HepG2 (cell line): ENCODE data around the gene RTL5. TPM values are rescaled to one million over a fixed set of nuclear protein-coding genes. Genes with fewer than 3 reads are reported as not detected.

ENCODE experiments used
- ATAC-seq: fragments of 200-7000 bp; cut with Tn5 transposase; 3 replicates; pipeline ENCODE4 v1.9.1; 2020; ENCODE audit warnings: mild to moderate bottlenecking, moderate library complexity
- BruUV-seq: library from RNA; stranded (reverse); fragments of 400-500 nt; replicated peaks from 2 replicates; lab custom pipeline; 2021; lab: Mats Ljungman, UMichigan
- CTCF ChIA-PET: fragments of 300-600 bp; formaldehyde crosslinking; extraction: SDS; loops from one replicate; lab custom pipeline; 2021; ENCODE audit warnings: low total read pairs, inconsistent platforms, low intra/inter-chr PET ratio; lab: Yijun Ruan, JAX
- POLR2A ChIA-PET: fragments of 350-600 bp; sonication (Branson Sonifier 250); formaldehyde crosslinking; loops from one replicate; lab custom pipeline; 2020; ENCODE audit warnings: antibody characterized with exemption, inconsistent platforms; lab: Yijun Ruan, JAX
- DNase-seq: peaks from one replicate; pipeline ENCODE4 v3.0.0-alpha.2; 2015; ENCODE audit warnings: low spot score
- FAIRE-seq: peaks from 3 replicates; lab custom pipeline; 2011; peaks lifted over from hg19 to GRCh38; lab: Jason Lieb, UNC
- H2AFZ ChIP-seq: one replicate; pipeline ENCODE4 v1.6.1; 2011; ENCODE audit warnings: low read length, inconsistent platforms
- H3K27ac ChIP-seq: fragments of 300-600 bp; 3 replicates; pipeline ENCODE4 v1.8.0; 2011; ENCODE audit warnings: mixed run types, mild to moderate bottlenecking, mixed read lengths, low read length, inconsistent platforms; ENCODE audit not compliant: insufficient read depth; ENCODE audit errors: extremely low read length
- H3K27me3 ChIP-seq, 2 experiments: fragments of 200-600 bp in 1 of 2; 2 replicates in 1 of 2; 3 replicates in 1 of 2; pipeline versions ENCODE4 v1.6.0 to v1.8.0; 2011; ENCODE audit warnings: low read length in 2 of 2, mild to moderate bottlenecking in 2 of 2, moderate library complexity in 2 of 2, inconsistent platforms in 1 of 2; ENCODE audit not compliant: insufficient read depth in 2 of 2, control insufficient read depth in 1 of 2
- H3K36me3 ChIP-seq, 2 experiments: fragments of 200-600 bp in 1 of 2; replicated peaks in 1 of 2; 2 replicates in 1 of 2; 3 replicates in 1 of 2; pipeline versions ENCODE4 v1.5.1 to v1.8.0; 2011; ENCODE audit warnings: low read length in 2 of 2, inconsistent platforms in 1 of 2; ENCODE audit not compliant: insufficient read depth in 2 of 2, control insufficient read depth in 1 of 2
- H3K4me1 ChIP-seq: 2 replicates; pipeline ENCODE4 v1.5.1; 2012; ENCODE audit warnings: low read length, inconsistent platforms; ENCODE audit not compliant: insufficient read depth
- H3K4me2 ChIP-seq: 2 replicates; pipeline ENCODE4 v1.6.0; 2011; ENCODE audit warnings: low read depth, low read length, inconsistent platforms
- H3K4me3 ChIP-seq, 3 experiments: fragments of 200-600 bp in 1 of 3; sonication (generic), shearing (Covaris generic) in 1 of 3; replicated peaks in 1 of 3; 2 replicates each; pipeline ENCODE4 v1.5.1; 2011 to 2016; ENCODE audit warnings: low read length in 3 of 3, inconsistent platforms in 2 of 3, low read depth in 2 of 3, mild to moderate bottlenecking in 2 of 3, control low read depth in 1 of 3, mixed read lengths in 1 of 3; ENCODE audit not compliant: insufficient read depth in 1 of 3
- H3K79me2 ChIP-seq: one replicate; pipeline ENCODE4 v1.6.1; 2011; ENCODE audit warnings: low read length, inconsistent platforms; ENCODE audit not compliant: insufficient read depth
- H3K9ac ChIP-seq: 2 replicates; pipeline ENCODE4 v1.6.0; 2011; ENCODE audit warnings: mild to moderate bottlenecking, low read depth, low read length, inconsistent platforms; ENCODE audit not compliant: insufficient read depth
- H3K9me3 ChIP-seq: 2 replicates; pipeline ENCODE4 v1.5.1; 2012; ENCODE audit warnings: mild to moderate bottlenecking, low read length
- H4K20me1 ChIP-seq: 2 replicates; pipeline ENCODE4 v1.6.0; 2011; ENCODE audit warnings: inconsistent platforms, mild to moderate bottlenecking, low read length, moderate library complexity; ENCODE audit not compliant: insufficient read depth
- E2F2 ChIP-seq: sonication (generic); formaldehyde crosslinking; IDR thresholded peaks from 2 replicates; pipeline ENCODE4 v1.4.0; 2020; ENCODE audit warnings: missing genetic modification reagents, borderline replicate concordance
- GRHL1 ChIP-seq: sonication (generic); formaldehyde crosslinking; conservative IDR thresholded peaks from 2 replicates; pipeline ENCODE4 v1.8.0; 2022; ENCODE audit warnings: missing genetic modification reagents
- HHEX ChIP-seq: IDR thresholded peaks from 2 replicates; pipeline ENCODE4 v1.6.1; 2016; ENCODE audit warnings: control low read depth
- HNRNPUL1 ChIP-seq: fragments of 200-400 bp; formaldehyde crosslinking; IDR thresholded peaks from 2 replicates; pipeline ENCODE4 v1.6.1; 2017; ENCODE audit warnings: low read depth, mild to moderate bottlenecking, low read length, moderate library complexity
- IRF9 ChIP-seq: sonication (generic); formaldehyde crosslinking; IDR thresholded peaks from 2 replicates; pipeline ENCODE4 v1.8.0; 2022; ENCODE audit warnings: missing genetic modification reagents, mild to moderate bottlenecking, borderline replicate concordance
- KDM2A ChIP-seq: sonication (generic); formaldehyde crosslinking; IDR thresholded peaks from 2 replicates; pipeline ENCODE4 v1.4.0; 2020; ENCODE audit warnings: low read depth, missing genetic modification reagents, borderline replicate concordance
- MEF2D ChIP-seq: sonication (generic); formaldehyde crosslinking; IDR thresholded peaks from 2 replicates; pipeline ENCODE4 v1.5.1; 2020; ENCODE audit warnings: mild to moderate bottlenecking, missing genetic modification reagents
- MTA3 ChIP-seq: sonication (generic); formaldehyde crosslinking; IDR thresholded peaks from 2 replicates; pipeline ENCODE4 v1.4.0; 2020; ENCODE audit warnings: missing genetic modification reagents
- MYPOP ChIP-seq: sonication (generic); formaldehyde crosslinking; IDR thresholded peaks from 2 replicates; pipeline ENCODE4 v1.8.1; 2023; ENCODE audit warnings: mild to moderate bottlenecking, moderate library complexity, missing genetic modification reagents
- NFKBIZ ChIP-seq: IDR thresholded peaks from 2 replicates; pipeline ENCODE4 v1.6.1; 2018; ENCODE audit warnings: missing genetic modification reagents, missing compliant biosample characterization
- PREB ChIP-seq: sonication (generic); formaldehyde crosslinking; IDR thresholded peaks from 2 replicates; pipeline ENCODE4 v1.4.0; 2020; ENCODE audit warnings: missing genetic modification reagents
- SOX13 ChIP-seq, 3 experiments: fragments of 450-650 bp in 1 of 3; sonication (generic) in 1 of 3; formaldehyde crosslinking in 1 of 3; IDR thresholded peaks in 2 of 3; conservative IDR thresholded peaks in 1 of 3; 2 replicates each; pipeline versions ENCODE4 v1.5.0 to v1.6.1; 2016 to 2020; ENCODE audit warnings: antibody characterized with exemption in 1 of 3, mild to moderate bottlenecking in 1 of 3, missing compliant biosample characterization in 1 of 3, missing genetic modification reagents in 1 of 3, moderate library complexity in 1 of 3
- SP1 ChIP-seq, 2 experiments: fragments of 450-650 bp in 1 of 2; sonication (generic) in 1 of 2; formaldehyde crosslinking in 1 of 2; IDR thresholded peaks; 2 replicates each; pipeline versions ENCODE4 v1.4.0 to v1.6.1; 2016 to 2020; ENCODE audit warnings: missing genetic modification reagents in 1 of 2
- ZNF576 ChIP-seq: sonication (generic); formaldehyde crosslinking; IDR thresholded peaks from 2 replicates; pipeline ENCODE4 v1.4.0; 2020; ENCODE audit warnings: mild to moderate bottlenecking, missing genetic modification reagents
- ZNF850 ChIP-seq: sonication (generic); formaldehyde crosslinking; conservative IDR thresholded peaks from 2 replicates; pipeline ENCODE4 v1.9.0; 2021; ENCODE audit warnings: mild to moderate bottlenecking, missing genetic modification reagents
- WGBS: methylation state at CpG from one replicate; pipeline ENCODE4 v1.1.6; 2017; ENCODE audit warnings: low lambda C conversion rate; 5-methylcytosine and 5-hydroxymethylcytosine counted together
- in situ Hi-C: cut with HindIII; loops from 2 replicates; pipeline ENCODE4 v1.10.0; 2017; ENCODE audit warnings: low pct_unique_long_range_greater_than_20kb; ENCODE audit not compliant: extremely low pct_ligation_motif_present
- intact Hi-C: fragments of 100-400 bp; cut with micrococcal nuclease; formaldehyde crosslinking; loops from one replicate; pipeline ENCODE4 v1.10.0; 2022; ENCODE audit not compliant: unreplicated experiment
- polyA plus RNA-seq, 8 experiments: library from polyadenylated mRNA; depleted of rRNA in 3 of 8; stranded (reverse) in 7 of 8; unstranded in 1 of 8; fragments of >200 nt; fragmentation: Illumina TruSeq in 4 of 8; extraction: Trizol in 4 of 8; gene quantifications; 2 replicates each; pipeline versions ENCODE4 v1.2.1 to v1.2.3, GENCODE V29; 2011 to 2016; ENCODE audit warnings: low read depth in 4 of 8, missing spikeins in 1 of 8, mixed read lengths in 1 of 8; ENCODE audit not compliant: insufficient read depth in 1 of 8
- total RNA-seq, 5 experiments: library from RNA; depleted of rRNA; stranded (reverse); fragments of >200 nt; fragmentation: Illumina TruSeq; extraction: Trizol; gene quantifications; 2 replicates each; pipeline ENCODE4 v1.2.3, GENCODE V29; 2016; ENCODE audit warnings: low read depth in 1 of 5
- TF ChIP-seq, protein P1 (sequence below): sonication (generic); formaldehyde crosslinking; IDR thresholded peaks from 2 replicates; pipeline ENCODE4 v1.4.0; 2020; ENCODE audit warnings: mild to moderate bottlenecking, missing genetic modification reagents

RTL5 gene
- total and polyA plus RNA-seq, 2 of the 13 experiments (the other 11 are each of a cell fraction or from before 2014, with no cell fraction given) = not detected

DNA sequence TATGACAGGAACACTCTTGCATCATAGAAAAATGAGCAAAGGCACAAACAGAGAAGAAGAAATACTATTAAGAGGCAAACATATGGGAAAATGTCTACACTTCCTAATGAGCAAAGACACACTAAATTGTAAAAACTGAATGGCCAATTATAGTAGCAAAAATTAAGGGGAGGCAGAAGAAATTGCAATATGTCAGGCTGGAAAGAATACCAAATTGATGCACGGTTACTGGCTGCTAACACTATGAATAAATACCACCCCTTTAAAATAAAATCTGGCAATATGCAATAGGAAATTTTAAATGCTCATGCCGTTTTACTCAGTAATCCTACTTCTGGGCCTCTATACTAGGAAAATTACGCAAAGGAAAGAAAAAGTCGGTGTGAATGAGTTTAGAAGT is 33.8 kb upstream of the RTL5 start:
- no peaks in the 10 kb centered on the region for H3K27me3 ChIP-seq
- in situ Hi-C loops = no loop called here
- TF ChIP-seq NFKBIZ (CRISPR knock-in tag) (no peak), HNRNPUL1 (no peak), ZNF850 (CRISPR knock-in tag) (no peak), MTA3 (CRISPR knock-in tag) (no peak), KDM2A (CRISPR knock-in tag) (no peak), ZNF576 (CRISPR knock-in tag) (no peak), PREB (CRISPR knock-in tag) (no peak), GRHL1 (no peak), SP1 (IDR thresholded peaks at IDR 0.05) (no peak), SP1 (CRISPR knock-in tag; IDR thresholded peaks at IDR 0.05) (no peak), HHEX (CRISPR knock-in tag) (no peak), MEF2D (CRISPR knock-in tag) (no peak), IRF9 (CRISPR knock-in tag) (no peak), SOX13 (IDR thresholded peaks at IDR 0.05) (no peak), SOX13 (CRISPR knock-in tag; conservative IDR thresholded peaks at IDR 0.05 in 1 of 2, IDR thresholded peaks at IDR 0.05 in 1 of 2) (no peak), MYPOP (CRISPR knock-in tag) (no peak), E2F2 (CRISPR knock-in tag) (no peak)
- TF ChIP-seq, protein P1, sequence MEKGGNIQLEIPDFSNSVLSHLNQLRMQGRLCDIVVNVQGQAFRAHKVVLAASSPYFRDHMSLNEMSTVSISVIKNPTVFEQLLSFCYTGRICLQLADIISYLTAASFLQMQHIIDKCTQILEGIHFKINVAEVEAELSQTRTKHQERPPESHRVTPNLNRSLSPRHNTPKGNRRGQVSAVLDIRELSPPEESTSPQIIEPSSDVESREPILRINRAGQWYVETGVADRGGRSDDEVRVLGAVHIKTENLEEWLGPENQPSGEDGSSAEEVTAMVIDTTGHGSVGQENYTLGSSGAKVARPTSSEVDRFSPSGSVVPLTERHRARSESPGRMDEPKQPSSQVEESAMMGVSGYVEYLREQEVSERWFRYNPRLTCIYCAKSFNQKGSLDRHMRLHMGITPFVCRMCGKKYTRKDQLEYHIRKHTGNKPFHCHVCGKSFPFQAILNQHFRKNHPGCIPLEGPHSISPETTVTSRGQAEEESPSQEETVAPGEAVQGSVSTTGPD (CRISPR knock-in tag) = no peak

More for the DNA sequence above, 33.8 kb upstream of the RTL5 start:
- no peak overlapping the region for H2AFZ ChIP-seq
- H3K79me2 ChIP-seq = no peaks in the 10 kb centered on the region
- ChIA-PET POLR2A (no interaction called here), CTCF (no interaction called here)
- H3K9me3 ChIP-seq = no peaks in the 10 kb centered on the region
- DNase-seq = no peak
- no peak overlapping the region for H3K27ac ChIP-seq
- 23% methylated on average over 4 of the region's 4 CpGs for whole genome bisulfite sequencing
- H3K4me3 ChIP-seq = no peak overlapping the region
- no peak overlapping the region for H3K4me2 ChIP-seq
- no peak for ATAC-seq
- FAIRE-seq = no peak
- no peaks in the 10 kb centered on the region for H4K20me1 ChIP-seq
- BruUV-seq = no TSS peak
- no peaks in the 10 kb centered on the region for H3K4me1 ChIP-seq
- H3K9ac ChIP-seq = no peak overlapping the region
- intact Hi-C loops = no loop called here
- no peaks in the 10 kb centered on the region for H3K36me3 ChIP-seq
